HG03280 (cell line): ENCODE data around the gene EML6.

ENCODE experiments used
- ATAC-seq: cut with Tn5 transposase; IDR thresholded peaks from one replicate; pipeline ENCODE4 v1.9.1; 2021; ENCODE audit warnings: mild to moderate bottlenecking, moderate library complexity; ENCODE audit not compliant: unreplicated experiment

Gene EML6

GRCh38 chr2:54902763-54903162 lies 179.3 kb downstream of the EML6 start:
- ATAC-seq: no peak

DNA sequence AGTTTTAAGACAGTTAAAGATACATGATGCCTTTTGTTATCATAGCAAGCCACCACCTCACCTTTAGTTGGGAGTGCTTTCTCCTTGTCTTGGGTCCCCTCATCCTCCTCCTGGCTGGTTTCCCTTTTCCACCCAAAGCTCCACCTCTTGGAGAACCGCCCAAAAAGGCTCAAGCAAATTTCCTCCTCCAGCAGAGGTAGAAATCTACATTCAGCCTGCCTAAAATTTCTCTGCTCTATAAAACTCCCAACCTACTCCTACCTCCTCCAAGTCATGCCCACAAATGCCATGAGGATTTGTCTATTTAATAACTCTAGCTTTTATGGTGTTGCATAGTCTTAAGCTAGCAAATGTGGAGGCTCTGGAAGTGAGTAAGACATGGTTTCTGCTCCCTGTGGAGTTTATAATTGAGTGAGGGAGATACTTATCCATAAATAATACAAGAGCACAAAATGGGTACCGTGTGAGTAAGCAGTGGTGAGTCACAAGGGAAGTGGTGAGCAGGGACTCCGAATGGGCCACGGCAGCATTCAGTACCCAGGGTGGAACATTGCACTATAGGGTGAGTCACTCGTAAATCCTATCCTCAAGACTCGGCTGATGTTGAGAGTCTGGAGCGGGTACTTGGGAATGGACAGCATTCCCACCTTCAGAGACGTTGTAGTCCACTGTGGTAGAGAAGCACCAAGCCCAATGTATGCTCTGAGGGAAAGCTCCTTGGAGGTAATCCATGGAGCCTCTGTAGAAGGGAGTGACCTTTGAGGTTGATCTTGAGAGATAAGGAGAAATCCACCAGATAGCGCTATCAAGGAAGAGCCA lies 180.5 kb downstream of the EML6 start:
- no peak for ATAC-seq

GRCh38 chr2:54904836-54905235 lies 181.4 kb downstream of the EML6 start:
- no peak for ATAC-seq

- ATAC-seq: no peak
These were observed 183.3 kb downstream of the EML6 start for GRCh38 chr2:54906716-54907115.

- ATAC-seq: no peak
These were observed 184.2 kb downstream of the EML6 start for GRCh38 chr2:54907663-54908062.

GRCh38 chr2:54908591-54908990 lies 185.1 kb downstream of the EML6 start:
- ATAC-seq: no peak

GRCh38 chr2:54909001-54909400 lies 185.5 kb downstream of the EML6 start:
- ATAC-seq: no peak

- no peak for ATAC-seq
These were observed 188.8 kb downstream of the EML6 start for GRCh38 chr2:54912305-54912704.

- ATAC-seq: no peak
These were observed 189.4 kb downstream of the EML6 start for GRCh38 chr2:54912893-54913292.

DNA sequence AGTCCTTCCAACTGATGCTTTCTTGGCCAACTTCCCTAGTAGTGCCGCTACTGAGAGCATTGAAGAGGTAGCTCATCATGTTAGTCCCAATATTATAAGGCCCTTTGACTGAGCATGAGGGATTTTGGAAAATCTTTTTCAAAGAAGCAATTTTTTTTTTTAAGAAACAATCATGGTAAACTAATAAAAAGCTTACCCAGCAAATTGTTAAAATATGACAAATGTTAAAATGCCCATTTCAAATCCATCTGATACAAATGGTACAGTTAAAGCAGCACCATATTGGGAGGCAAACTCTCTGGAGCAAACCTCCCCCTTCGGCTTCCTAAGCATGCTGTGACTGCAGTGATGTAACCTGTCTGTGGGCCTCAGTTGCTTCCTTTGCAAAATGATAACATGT lies 191.2 kb downstream of the EML6 start:
- ATAC-seq: no peak

DNA sequence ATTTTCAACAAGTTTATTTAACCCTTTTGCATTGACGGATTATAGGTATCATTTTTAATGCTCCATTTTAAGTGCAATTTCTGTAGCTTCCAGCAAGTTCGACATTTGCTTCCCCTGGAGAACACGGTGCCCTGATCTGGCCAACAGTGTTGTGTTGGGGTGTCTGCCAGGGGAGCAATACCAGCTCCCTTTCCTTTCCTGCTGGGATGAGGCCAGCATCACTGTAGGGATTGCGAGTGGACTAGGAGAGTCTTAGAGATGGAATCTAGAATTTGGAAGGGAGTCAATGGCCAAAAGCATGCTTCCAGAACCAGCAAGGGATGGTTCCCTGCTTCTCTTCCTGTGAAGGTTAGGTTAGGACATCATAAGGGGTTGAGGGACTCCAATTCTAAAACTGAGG lies 191.6 kb downstream of the EML6 start:
- no peak for ATAC-seq

DNA sequence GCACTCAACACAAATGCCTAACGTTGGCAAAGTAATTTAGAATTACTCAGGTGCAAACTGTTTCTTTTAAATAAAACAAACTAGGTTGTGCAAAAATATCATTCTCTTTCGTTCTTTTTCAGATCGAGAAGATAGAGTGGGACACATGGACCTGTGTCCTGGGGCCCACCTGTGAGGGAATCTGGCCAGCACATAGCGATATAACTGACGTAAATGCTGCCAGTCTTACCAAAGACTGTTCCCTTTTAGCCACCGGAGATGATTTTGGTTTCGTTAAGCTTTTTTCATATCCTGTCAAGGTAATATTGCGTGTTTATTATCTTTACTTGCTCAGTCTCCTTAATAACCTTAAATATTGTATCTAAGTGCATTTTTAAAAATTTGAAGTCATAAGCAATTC lies 193.2 kb downstream of the EML6 start:
- no peak for ATAC-seq

DNA sequence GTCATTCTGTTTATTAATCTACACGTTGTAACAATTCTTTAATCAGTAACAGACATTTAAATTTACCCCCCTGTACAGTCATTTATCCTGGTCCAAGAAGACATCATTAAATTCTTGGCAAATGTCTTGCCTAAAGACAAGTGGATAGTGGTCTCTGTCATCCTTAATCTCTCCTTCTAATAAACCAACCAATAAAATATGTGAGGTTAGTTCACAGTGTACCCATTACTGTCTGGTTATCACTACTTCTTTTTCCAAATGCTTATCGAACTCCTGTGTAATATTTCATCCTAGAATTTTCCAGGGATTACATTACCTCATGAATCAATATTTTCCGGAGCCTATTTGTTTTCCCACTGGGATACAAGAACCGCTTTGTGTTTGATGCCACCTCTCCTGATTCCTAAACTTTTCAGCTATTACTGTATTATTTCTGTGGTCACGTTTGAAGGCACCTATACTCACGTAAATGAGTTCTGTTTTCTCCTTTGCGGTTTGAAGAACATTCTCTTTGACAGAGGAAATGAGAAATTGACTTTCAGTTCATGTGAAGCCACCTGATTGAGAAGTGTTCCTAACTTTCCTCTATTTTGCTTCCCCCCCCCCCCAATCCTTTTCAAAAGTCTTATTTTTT lies 195.3 kb downstream of the EML6 start:
- ATAC-seq: no peak

DNA sequence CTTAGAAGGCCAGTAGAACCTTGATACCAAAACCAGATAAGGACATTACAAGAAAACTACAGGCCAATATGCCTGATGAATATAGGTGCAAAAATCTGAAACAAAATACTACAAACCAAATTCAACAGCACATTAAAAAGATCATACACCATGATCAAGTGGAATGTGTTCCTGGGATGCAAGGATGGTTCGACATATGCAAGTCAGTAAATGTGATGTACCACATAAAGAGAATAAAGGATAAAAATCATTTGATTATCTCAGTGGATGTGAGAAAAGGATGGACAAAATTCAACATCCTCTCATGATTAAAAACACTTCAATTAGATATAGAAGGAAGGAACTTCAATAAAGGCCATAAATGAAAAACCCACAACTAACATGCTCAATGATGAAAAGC lies 197.2 kb downstream of the EML6 start:
- no peak for ATAC-seq

- no peak for ATAC-seq
These were observed 200.7 kb downstream of the EML6 start for GRCh38 chr2:54924121-54924520.

GRCh38 chr2:54925022-54925421 lies 201.6 kb downstream of the EML6 start:
- no peak for ATAC-seq

DNA sequence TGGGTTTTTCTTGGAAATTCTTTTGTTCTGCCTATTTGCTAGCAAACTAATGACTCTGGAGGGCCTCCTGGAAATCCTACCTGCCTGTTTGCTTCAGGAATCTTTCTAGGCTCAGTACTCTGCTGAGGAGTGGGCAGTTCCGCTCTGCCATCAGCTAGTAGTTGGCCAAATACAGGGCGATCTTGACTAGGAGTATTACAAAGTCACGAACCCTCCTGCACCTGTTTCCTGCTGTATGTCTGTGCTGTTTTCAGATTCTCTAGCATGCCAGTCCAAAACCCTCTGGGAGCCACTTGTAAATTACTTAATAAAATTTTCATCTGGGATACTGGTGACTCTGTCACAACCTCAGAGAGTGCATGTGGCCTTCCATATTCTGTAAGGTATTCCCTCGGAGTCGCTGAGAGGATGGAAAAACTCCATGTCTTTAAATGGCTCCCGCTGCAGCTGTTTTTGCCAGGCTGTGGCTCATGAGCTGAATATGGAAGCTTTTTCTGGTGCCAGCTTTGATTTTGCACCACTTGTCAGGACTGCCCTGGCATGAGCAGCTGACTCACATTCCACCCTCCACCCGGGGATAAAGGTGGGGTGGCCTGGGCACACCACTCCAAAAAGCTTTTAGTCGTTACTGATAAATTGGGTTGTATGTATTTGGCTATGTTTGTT lies 203.8 kb downstream of the EML6 start:
- ATAC-seq: no peak

DNA sequence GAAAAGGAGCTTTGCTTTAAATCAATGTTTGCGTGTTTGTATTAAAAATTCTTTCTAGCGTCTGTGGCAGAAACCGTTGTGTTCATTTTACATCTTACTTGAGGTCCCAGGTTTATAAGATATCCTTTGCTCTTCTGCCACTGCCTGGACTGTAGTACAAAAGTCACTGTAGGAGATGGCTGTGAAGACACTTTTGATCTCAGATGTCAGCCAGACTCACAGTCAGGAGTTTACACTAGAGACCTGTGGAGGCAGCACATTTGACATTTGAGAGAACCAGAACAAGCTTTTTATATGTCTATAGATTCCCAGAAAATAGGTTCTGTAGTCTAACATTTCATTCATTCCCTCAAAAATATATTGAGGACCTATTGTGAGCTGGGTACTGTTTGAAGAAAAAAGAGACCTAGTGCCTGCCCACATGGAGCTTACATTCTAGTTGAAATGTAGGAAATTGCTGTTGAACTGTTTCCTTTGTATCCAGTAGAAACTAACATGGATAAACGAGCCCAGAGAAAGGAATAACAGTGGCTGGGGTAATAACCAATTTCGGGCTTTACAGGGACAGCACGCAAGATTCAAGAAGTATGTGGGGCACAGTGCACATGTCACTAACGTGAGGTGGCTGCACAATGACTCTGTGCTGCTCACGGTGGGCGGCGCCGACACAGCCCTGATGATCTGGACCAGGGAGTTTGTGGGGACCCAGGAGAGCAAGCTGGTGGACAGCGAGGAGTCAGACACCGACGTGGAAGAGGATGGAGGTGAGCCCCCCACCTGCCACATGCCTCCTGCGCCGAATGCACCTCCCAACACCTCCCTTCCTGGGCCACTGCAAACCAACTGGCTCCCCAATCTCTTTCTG lies 204.5 kb downstream of the EML6 start:
- no peak for ATAC-seq

DNA sequence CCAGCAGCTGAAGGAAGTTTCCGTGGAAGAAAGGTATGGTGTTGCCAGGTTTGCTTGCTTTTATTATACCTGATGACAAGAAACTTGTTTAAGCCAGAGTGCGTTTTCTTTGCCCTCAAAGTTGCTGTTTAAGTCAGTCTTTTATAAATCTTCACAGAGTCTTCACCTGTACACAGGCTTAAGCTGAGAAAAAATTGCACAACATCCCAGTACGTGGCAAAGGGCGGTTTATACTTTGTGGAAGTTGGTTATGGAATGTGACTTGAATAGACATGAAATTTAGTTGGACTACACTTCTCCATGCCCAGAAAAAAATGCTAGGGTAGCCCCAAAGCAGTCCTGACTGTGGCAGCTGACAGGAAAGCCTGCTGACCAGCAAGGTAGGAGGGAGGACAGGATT lies 205.3 kb downstream of the EML6 start:
- ATAC-seq: no peak

DNA sequence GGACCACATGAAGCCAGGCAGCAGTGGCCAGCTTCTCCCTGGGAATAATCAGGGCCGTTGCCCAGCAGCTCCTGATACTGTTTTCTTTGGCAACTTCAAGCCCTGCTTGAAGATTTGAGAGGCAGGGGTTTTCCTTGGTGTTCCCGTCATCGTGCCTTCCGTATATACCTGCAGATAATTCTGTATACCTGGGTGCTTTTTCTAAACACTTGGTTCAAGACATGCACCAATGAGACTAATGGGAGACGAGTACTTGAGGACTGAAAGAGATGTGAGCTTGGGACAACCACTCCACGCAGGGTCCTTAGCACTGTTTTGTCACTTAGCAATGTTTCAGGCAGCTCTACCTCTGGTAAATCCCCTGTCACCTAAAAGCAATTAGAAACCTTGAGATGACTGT lies 208.0 kb downstream of the EML6 start:
- no peak for ATAC-seq

- ATAC-seq: no peak
These were observed 211.9 kb downstream of the EML6 start for GRCh38 chr2:54935389-54935788.
